Muscle layer of colon (tissue), 2 donors: ENCODE data around the gene SH2D4B.

Experiments used
- H3K27ac ChIP-seq: one replicate; pipeline ENCODE4 v1.7.0; 2013; ENCODE audit warnings: low read depth, mild to moderate bottlenecking, low read length, moderate library complexity
- H3K27me3 ChIP-seq, 2 donors: one replicate each; pipeline ENCODE4 v1.7.0; 2013; ENCODE audit warnings: low read length in 2 of 2, mild to moderate bottlenecking in 2 of 2; ENCODE audit not compliant: insufficient read depth in 2 of 2, control insufficient read depth in 1 of 2
- H3K36me3 ChIP-seq: one replicate; pipeline ENCODE4 v1.7.0; 2013; ENCODE audit warnings: mild to moderate bottlenecking, low read length; ENCODE audit not compliant: insufficient read depth
- H3K4me1 ChIP-seq: one replicate; pipeline ENCODE4 v1.7.0; 2013; ENCODE audit warnings: mild to moderate bottlenecking, low read length; ENCODE audit not compliant: insufficient read depth
- H3K4me3 ChIP-seq, 2 donors: one replicate each; pipeline ENCODE4 v1.7.0; 2013; ENCODE audit warnings: low read length in 2 of 2, low read depth in 1 of 2, mild to moderate bottlenecking in 1 of 2, moderate library complexity in 1 of 2
- H3K9ac ChIP-seq: one replicate; pipeline ENCODE4 v1.7.0; 2013; ENCODE audit warnings: low read length
- H3K9me3 ChIP-seq: one replicate; pipeline ENCODE4 v1.7.0; 2013; ENCODE audit warnings: mild to moderate bottlenecking, low read length
- donor health status: abdominal sarcoma.
- donor health status: Adenocarcinoma of cecum.

The SH2D4B gene

DNA sequence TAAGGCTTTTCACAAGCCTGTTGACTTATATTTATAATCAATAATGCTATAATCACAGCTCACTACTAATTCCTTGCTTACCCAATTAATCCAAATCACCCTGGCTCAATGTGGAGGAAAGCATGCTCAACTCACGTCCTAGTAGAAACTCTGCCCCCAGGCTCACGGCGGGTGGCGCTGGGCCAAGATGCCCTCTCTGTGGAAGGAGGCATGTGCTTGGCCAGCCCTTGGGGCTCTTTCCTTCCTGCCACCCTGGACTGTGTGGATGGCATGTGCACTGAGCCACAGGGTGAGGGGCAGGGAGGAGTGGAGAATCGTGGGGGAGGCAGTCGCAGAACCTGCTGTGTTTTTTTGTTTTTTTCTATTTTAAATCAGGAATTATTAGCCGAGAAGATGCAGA, 96.2 kb downstream of the SH2D4B start:
- Histone ChIP-seq H3K27me3 (no peaks in the 10 kb centered on the region), H3K27ac (no peak overlapping the region)

DNA sequence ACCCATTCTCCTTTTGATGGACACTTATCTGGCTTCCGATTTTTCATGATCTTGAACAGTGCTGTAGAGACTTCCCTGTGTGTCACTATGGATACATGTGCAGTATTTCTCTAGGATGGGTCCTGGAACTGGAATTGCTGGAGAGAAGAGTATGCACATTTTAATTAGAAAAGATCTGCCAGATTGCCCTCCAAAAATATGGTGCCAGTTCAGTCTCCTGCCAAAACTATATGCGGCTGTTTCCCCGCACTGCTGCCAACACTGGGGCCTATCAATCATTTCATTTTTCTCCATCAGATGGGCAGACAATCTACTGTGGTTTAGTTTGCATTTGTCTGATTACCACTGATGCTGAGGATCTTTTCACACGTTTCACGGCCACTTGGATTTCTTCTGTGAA, 105.0 kb downstream of the SH2D4B start:
- Histone ChIP-seq H3K4me1 (no peaks in the 10 kb centered on the region), H3K9me3 (no peaks in the 10 kb centered on the region), H3K27ac (no peak overlapping the region), H3K27me3 (no peaks in the 10 kb centered on the region), H3K36me3 (no peaks in the 10 kb centered on the region), H3K9ac (no peak overlapping the region), H3K4me3 (no peak overlapping the region)

More for the DNA sequence above, 96.2 kb downstream of the SH2D4B start:
- Histone ChIP-seq H3K9ac (no peak overlapping the region), H3K9me3 (no peaks in the 10 kb centered on the region), H3K36me3 (no peaks in the 10 kb centered on the region), H3K4me1 (no peaks in the 10 kb centered on the region), H3K4me3 (no peak overlapping the region)

GRCh38 chr10:80646366-80646765, 108.7 kb downstream of the SH2D4B start:
- H3K36me3 ChIP-seq = no peaks in the 10 kb centered on the region
- H3K4me3 ChIP-seq = no peak overlapping the region
- no peak overlapping the region for H3K9ac ChIP-seq
- no peaks in the 10 kb centered on the region for H3K4me1 ChIP-seq
- H3K9me3 ChIP-seq = no peaks in the 10 kb centered on the region
- no peaks in the 10 kb centered on the region for H3K27me3 ChIP-seq
- H3K27ac ChIP-seq = no peak overlapping the region

DNA sequence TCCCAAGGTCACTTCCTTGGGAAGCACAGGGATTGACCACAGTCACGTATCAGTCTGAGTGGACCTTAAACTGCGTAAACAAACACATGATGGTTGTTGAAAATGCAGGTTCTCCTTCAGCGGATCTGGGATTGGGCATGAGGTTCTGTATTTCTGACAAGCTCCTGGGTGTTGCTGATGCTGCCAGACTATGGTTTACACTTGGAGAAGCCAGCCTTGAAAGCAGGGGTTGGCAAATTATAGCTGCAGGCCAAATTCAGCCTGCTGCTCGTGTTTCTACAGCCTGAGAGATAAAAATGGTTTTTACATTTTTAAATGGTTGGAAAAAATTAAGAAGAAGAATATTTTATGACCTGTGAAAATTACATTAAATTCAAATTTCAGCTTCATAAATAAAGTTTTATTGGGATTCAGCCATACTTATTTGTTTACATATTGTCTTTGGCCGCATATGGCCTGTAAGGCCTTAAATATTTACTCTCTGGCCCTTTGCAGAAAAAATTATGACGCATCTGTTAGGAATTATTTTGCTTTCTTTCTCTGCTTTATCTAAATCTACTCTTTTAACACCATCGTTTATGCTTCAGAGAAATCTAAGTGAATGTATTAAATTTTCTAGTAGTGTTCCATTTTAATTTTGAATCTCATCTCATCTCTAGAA, 109.6 kb downstream of the SH2D4B start:
- Histone ChIP-seq H3K4me1 (no peaks in the 10 kb centered on the region), H3K27me3 (no peaks in the 10 kb centered on the region), H3K36me3 (no peaks in the 10 kb centered on the region), H3K4me3 (no peak overlapping the region), H3K9me3 (no peaks in the 10 kb centered on the region), H3K27ac (no peak overlapping the region), H3K9ac (no peak overlapping the region)

DNA sequence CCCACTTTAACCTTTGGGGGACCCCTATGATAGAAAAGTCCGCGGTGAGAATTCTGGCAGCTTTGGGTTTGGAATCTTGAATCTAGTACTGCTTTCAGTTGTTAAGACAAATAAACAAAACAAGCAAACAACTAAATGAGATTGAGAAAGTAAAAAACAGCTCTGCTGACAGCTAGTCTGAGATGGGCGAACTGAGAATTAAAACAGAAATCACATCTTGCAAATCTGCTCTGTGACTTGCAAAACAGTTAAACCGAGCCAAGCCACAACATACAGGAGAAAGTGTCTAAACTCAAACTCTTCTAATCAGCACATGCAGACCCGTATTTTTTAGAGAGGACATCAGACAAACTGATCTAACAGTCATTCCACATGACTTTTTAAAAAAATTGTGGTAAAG, 110.4 kb downstream of the SH2D4B start:
- H3K9ac ChIP-seq = no peak overlapping the region
- H3K36me3 ChIP-seq = no peaks in the 10 kb centered on the region
- H3K4me3 ChIP-seq = no peak overlapping the region
- no peaks in the 10 kb centered on the region for H3K27me3 ChIP-seq
- no peak overlapping the region for H3K27ac ChIP-seq
- H3K4me1 ChIP-seq = no peaks in the 10 kb centered on the region
- no peaks in the 10 kb centered on the region for H3K9me3 ChIP-seq

DNA sequence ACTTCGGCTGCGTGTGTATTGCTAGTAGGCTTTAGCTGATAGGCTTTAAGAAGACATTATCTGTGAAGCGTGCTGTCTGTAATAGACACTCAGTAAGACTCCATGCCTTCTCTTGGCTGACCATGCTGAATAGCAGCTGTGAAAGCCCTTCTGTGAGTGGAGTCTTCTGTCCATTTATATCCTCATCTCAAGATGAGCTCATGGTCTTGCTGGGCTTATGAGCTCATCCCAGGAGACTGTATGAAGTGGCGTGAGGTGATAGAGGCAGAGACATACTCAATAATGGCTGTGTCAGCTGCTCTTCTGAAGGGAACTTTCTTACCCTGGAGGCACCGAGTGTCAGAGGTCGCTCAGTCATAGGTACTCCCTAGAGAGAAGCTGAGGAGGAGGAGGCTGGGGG, 111.5 kb downstream of the SH2D4B start:
- Histone ChIP-seq H3K36me3 (no peaks in the 10 kb centered on the region), H3K27ac (no peak overlapping the region), H3K9ac (no peak overlapping the region), H3K27me3 (no peaks in the 10 kb centered on the region), H3K4me1 (no peaks in the 10 kb centered on the region), H3K9me3 (no peaks in the 10 kb centered on the region), H3K4me3 (no peak overlapping the region)

DNA sequence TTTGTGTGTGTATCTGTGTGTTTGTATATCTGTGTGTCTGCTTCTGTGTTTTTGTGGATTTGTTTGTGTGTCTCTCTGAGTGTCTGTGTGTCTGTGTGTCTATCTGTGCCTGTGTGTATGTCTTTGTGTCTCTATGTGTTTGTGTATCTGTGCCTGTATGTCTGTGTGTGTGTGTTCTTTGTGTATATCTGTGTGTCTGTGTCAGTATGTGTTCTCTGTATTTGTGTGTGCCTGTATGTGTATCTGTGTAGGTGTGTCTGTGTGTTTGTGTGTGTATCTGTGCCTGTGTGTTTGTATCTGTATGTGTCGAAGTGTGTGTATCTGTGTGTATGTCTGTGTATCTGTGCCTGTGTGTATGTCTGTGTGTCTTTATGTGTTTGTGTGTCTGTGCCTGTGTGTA, 118.2 kb downstream of the SH2D4B start:
- Histone ChIP-seq H3K9me3 (no peaks in the 10 kb centered on the region), H3K4me3 (no peak overlapping the region), H3K4me1 (peaks cover 3% of the 10 kb centered on the region), H3K36me3 (no peaks in the 10 kb centered on the region), H3K27me3 (no peaks in the 10 kb centered on the region), H3K9ac (no peak overlapping the region), H3K27ac (no peak overlapping the region)

DNA sequence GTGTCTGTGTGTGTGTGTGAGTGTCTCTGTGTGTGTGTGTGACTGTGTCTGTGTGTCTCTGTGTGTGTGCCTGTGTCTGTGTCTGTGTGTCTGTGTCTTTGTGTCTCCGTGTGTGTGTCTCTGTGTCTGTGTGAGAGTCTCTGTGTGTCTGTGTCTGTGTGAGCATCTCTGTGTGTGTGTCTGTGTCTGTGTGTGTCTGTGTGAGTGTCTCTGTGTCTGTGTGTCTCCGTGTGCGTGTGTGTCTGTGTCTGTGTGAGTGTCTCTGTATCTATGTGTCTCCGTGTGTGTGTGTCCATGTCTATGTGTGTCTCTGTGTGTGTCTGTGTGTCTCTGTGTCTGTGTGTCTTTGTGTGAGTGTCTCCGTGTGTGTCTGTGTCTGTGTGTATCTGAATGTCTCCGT, 120.4 kb downstream of the SH2D4B start:
- H3K4me1 ChIP-seq = peaks cover 3% of the 10 kb centered on the region
- no peak overlapping the region for H3K9ac ChIP-seq
- no peaks in the 10 kb centered on the region for H3K36me3 ChIP-seq
- H3K27ac ChIP-seq = no peak overlapping the region
- H3K27me3 ChIP-seq = no peaks in the 10 kb centered on the region
- no peaks in the 10 kb centered on the region for H3K9me3 ChIP-seq
- no peak overlapping the region for H3K4me3 ChIP-seq

DNA sequence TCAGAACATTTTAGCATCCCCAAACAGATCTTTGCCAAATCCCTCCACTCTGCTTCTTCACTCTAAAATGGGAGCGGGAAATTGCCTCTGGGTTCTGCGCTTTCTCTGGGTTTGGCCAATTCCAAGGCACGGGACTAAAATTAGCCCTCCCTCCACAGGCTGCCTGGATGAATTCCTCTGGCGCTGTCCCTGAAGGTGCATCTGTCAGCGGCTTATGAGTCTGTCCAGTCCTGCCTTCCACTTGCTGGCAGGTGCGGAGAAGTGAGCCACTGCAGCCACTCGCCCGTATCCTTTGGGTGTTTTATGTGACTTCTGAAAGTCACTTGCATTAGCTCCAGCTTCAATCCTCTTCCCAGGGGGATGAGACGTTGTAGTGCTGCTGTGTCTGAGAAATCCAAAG, 121.6 kb downstream of the SH2D4B start:
- H3K27me3 ChIP-seq = no peaks in the 10 kb centered on the region
- no peaks in the 10 kb centered on the region for H3K9me3 ChIP-seq
- H3K4me3 ChIP-seq = no peak overlapping the region
- no peak overlapping the region for H3K27ac ChIP-seq
- no peaks in the 10 kb centered on the region for H3K36me3 ChIP-seq
- H3K9ac ChIP-seq = no peak overlapping the region
- H3K4me1 ChIP-seq = peaks cover 3% of the 10 kb centered on the region

DNA sequence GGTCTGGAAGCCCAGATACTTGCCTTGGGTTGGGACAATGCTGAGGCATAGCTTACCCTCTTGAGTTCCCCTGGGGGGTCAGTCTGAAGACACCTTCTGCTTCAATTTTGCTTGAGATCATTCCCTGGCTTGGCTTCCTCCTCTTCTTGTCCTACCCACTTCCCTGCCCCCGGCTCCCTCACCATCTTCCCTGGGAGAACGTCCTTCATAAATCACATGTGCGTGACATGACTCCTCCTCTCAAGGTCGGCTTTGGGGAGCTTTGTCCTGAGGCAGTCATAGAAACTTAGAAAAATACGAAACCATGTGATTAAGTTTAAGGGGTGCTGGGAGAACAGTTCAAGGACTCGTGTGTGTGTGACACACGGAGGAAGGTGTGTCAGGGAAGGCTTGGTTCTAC, 122.6 kb downstream of the SH2D4B start:
- Histone ChIP-seq H3K27ac (no peak overlapping the region), H3K27me3 (no peaks in the 10 kb centered on the region), H3K9me3 (no peaks in the 10 kb centered on the region), H3K36me3 (no peaks in the 10 kb centered on the region), H3K4me3 (no peak overlapping the region), H3K4me1 (peaks cover 3% of the 10 kb centered on the region), H3K9ac (no peak overlapping the region)

- H3K36me3 ChIP-seq = no peaks in the 10 kb centered on the region
- H3K4me1 ChIP-seq = peaks cover 3% of the 10 kb centered on the region
- no peaks in the 10 kb centered on the region for H3K27me3 ChIP-seq
- H3K9ac ChIP-seq = no peak overlapping the region
- no peaks in the 10 kb centered on the region for H3K9me3 ChIP-seq
- no peak overlapping the region for H3K4me3 ChIP-seq
- H3K27ac ChIP-seq = no peak overlapping the region
Observed at GRCh38 chr10:80660736-80661135, 123.0 kb downstream of the SH2D4B start.

GRCh38 chr10:80661526-80661925, 123.8 kb downstream of the SH2D4B start:
- H3K4me1 ChIP-seq = peaks cover 3% of the 10 kb centered on the region
- no peaks in the 10 kb centered on the region for H3K36me3 ChIP-seq
- no peak overlapping the region for H3K4me3 ChIP-seq
- no peak overlapping the region for H3K9ac ChIP-seq
- no peaks in the 10 kb centered on the region for H3K27me3 ChIP-seq
- H3K9me3 ChIP-seq = no peaks in the 10 kb centered on the region
- H3K27ac ChIP-seq = no peak overlapping the region
